ENCODE results near the gene FMN2.

The FMN2 gene

DNA sequence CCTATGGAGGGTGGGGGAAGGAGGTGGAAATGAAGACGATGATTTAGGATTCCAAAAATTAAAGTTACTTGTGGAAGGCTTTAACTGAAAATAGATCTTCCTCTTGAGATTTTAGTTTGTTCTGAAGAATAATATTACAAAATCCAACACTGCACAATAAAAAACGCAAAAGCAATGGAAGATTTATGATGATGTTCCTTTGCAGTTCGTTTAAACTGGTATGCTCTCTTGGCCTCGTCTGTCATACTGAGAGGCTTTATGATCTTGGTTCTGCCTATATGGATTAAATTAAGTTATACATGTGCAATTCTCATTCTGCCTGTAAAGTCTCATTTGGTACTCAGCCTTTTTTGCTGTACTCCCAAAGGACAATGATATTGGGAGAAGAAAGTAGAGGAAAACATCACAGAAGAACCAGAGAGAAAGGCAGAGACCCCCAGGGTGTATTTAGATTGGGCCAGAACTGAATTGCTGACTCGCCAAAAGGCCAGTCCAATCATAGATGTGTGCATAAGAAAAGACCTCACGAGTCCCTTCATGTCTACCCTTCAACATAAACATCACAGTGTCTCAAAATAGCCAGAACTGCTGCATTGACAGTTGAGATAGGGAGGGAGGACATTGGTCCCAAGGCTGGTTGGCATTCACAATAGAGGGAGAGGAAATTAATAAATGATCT lies 331.7 kb downstream of the FMN2 start:
- DNase-seq (ENCODE audit: low spot score), result no peak

DNA sequence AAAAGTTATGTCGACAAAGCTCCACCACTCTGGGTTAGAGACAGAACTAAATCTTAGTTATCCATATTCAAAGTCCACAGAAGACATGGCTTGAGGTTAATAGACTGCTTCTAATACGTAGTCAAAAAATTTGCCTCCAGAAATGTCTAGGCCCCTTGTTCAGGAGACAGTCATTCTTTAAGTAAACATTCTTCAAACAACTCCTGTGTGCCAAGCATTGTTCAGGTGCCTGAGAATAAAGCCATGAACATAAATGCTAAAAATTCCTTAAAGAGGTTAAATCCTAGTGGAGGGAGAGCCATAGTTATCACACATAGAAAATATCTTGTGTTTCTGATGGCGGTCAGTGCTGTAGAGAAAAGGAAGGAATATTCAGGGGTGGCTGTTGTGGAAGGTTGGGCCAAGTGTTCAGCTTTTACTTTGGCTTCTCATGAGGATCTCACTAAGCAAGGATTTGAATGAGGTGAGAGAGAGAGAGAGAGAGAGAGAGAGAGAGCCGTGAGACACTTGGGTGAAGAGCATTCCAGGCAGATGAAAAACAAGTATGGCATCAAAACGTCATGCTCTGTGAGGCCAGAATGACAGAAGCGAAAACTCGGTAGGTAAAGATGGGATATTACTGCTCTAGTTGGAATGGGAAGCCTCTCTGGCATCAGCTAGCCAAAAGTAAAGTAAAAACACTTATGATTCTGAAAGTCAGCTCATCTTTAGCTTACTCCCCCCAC lies 333.2 kb downstream of the FMN2 start:
- DNase-seq (ENCODE audit: low spot score), result no peak

DNA sequence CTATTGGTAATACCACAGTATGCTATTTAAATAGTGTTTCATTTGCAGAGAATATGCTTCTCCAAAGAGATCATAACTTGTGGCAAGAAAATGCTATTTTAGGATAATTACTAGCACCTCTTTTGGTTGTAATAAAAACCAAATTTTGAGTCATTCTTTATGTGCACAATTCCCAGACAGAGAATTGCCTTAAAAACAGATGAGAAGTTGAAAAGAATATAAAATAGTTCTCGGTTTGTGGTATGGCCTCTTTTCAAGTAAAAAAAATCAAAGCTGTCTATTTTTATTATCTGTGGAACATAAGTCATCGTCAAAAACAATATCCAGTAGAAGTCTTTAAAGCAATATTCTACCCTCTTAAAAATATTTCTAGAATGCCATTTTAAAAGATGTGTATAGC lies 334.4 kb downstream of the FMN2 start:
- no peak for DNase-seq (ENCODE audit: low spot score)

DNA sequence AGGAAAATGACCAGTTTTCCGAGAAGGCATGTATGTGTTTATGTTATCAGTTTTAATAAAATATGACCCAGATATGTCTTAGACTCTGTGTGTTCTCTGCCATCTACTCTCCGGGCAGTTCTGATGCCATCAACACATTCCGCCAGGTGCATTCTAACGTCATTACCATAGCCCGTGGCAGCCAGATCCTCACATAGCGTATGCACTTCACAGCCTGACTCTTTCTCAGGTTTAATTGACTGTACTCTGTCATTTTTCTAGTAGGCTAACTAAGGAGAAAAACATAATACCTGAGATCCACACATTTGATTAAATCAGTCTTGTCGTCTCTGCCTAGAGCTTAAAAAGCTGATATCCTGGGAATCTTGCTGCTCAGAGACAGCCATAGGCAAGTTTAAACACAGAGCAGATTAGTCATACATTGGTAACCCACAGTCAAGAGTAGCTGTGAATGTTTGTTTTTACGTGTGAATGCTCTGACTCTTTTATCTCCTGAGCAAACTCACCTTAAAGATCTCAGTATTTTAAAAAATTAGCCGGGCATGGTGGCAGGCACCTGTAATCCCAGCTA lies 344.4 kb downstream of the FMN2 start:
- no peak for DNase-seq (ENCODE audit: low spot score)

DNA sequence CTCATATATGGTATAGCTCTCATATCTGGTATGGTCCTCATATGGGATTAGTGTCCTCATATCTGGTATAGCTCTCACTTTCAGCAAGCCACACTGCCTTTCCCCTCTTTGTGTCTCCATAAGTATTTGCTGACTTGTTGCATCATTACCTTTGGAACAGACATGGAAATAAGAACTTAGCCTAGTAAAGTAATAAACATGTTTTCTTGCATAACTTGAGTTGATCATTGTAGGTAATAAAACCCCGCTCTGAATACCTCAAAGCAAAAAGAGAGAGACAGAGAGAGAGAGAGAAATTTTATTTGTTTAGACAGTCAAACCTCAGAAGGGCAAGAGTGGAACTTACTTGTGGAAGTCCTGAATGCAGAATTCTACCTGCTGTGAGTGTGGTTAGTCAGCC lies 350.0 kb downstream of the FMN2 start:
- DNase-seq (ENCODE audit: low spot score), result no peak

DNA sequence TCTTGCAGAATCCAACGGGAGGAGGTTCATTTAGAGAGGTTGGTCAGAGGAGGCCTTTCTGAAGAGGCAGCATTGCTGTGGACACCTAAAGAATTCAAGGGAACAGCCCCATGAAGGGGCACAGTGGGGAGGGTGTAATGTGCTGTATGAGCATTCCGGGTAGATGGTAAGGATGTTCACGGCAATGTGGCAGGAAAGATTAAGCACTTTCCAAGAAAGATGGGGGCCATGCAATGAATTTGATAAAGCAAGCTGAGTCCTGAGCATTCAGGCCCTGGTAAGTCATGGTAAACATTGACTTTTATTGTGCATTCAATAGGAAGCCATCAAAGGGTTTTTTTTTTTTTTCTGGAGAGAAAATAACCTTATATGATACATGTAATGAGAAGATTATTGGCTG lies 353.7 kb downstream of the FMN2 start:
- no peak for DNase-seq (ENCODE audit: low spot score)

DNA sequence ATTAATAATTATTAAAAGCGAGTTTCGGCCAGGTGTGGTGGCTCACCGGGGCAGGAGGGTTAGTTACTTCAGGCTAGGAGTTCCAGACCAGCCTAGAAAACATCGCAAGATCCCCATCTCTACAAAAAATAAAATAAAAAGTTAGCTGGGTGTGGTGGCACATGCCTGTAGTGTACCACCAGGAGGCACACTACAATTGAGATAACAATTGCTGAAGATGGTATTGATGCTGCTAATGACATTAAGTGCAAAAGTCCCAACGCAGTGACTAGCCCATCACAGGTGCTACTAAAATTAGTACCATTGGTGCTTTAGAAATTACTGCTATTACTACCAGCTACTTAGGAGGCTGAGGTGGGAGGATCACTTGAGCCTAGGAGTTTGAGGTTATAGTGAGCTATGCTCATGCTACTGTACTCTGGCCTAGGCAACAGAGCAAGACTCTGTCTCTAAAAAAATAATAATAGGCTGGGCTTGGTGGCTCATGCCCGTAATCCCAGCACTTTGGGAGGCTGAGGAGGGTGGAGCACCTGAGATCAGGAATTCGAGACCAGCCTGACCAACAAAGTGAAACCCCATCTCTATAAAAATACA lies 363.6 kb downstream of the FMN2 start:
- no peak for DNase-seq (ENCODE audit: low spot score)

DNA sequence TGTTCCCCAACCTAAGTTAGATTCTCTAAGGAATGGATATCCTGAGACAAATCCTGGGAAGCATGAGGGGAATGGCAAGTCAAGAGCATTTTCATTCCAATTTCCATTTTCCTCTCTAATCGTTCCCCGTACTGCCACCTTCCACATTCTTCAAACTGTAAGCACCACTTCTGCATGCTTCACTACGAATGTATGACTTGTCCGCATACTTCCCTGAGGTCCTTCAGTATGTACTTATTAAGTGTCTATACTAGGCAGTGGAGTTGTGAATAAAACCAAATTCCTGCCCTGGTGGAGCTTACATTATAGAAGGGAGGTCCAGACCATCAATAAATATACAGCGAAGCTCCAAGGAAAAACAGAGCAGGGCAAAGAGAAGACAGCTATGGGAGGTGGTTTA lies 365.5 kb downstream of the FMN2 start:
- no peak for DNase-seq (ENCODE audit: low spot score)

DNA sequence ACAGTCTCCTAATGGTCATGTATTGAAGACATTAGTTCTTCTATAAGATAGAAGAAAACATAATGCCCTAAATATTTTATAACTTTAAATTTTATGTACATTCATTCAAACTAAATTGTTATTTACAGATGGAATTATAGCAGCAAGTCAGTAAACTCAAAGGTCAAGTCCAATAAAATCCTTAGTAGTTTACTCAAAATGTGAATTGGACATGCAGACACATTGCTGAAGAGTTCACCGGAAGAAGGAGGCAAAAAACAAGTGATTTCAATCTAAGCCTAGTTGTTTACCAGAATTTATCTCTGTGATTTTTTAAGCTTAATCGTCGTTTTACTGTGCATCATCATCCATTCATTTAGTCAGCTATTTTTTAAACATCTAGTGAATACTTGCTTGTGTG lies 370.6 kb downstream of the FMN2 start:
- DNase-seq (ENCODE audit: low spot score), result no peak

DNA sequence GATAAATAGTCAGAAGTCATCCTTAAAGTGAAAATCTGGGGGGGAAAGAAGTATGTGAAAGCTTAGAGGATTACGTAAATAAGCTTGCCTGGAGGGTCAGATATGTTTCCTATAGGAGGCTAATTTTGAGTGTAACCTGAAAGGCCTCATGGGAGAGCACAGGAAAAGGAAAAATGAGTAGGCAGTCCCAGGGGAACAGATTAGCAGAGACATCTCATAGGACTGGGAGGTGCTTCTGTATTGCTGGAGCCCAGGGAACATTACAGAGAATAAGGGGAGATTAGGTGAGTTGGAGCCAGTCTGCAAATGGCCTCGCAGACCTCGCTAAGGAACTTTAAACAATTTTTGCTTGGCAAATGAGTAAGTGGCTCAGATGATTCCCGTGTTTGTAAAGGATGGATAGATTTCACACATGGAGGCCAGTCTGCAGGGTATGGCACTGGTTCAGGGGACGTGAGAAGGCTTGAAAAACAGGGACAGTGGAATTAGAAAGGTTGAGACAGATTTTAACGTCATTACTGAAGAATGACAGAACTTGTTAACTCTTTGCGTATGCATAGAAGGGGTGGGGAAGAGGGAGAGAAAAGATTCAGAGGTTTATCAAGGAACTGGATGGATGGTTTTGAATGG lies 371.2 kb downstream of the FMN2 start:
- DNase-seq (ENCODE audit: low spot score), result no peak

DNA sequence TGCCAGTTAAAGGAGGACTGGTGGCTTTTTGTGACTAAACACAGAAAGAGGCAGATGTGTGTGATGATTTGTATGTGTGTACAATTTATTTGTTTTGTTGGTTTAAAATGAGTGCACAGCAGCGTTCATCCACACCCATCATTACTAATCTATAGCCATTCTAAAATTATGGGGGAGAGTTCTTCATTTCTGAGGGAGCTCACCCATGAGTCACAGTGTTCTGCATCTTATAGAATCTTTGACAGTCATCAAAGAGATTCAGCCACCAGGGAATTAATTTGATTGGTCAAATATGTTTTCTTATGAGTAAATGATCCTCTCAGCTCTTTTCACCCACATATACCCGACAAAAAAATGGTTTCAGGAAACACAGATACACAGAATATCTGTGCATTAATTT lies 372.4 kb downstream of the FMN2 start:
- no peak for DNase-seq (ENCODE audit: low spot score)

DNA sequence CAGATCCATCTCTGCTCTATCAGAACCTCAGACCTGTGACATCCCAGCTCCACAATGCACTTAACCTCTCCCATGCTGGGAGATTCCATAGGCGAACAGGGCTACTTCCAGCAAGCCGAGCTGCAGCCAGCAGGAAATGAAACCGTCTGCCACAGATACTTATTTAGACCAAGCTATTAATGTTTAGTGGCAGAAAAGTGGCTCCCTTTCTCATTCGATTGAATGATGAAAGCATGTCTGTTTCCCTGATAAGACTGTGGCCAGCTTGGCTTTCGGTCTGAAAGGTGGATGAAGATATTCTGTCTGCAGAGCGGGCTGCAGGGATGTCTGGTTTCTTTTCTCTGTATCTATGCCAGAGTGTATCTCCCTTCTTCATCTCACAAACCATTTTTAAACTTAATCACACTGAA lies 373.9 kb downstream of the FMN2 start:
- no peak for DNase-seq (ENCODE audit: low spot score)

DNA sequence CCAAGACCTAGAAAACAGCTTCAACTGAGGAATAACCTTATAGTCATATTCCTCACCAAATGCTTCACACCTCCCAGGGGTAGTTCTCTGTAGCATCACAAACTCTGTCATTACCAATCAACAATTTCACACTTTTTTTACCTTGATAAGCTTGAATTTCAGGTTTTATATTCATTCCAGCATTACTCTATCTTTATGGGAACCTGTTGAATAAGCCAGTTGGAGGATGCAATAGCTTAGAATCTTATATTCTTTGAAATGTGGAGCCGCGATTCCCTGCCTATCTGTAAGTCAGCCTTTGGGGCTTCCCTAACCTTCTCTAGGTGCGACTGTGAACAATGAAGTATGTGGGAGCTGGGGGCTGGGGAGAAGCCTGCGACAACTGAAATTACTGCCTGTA lies 374.8 kb downstream of the FMN2 start:
- no peak for DNase-seq (ENCODE audit: low spot score)

DNA sequence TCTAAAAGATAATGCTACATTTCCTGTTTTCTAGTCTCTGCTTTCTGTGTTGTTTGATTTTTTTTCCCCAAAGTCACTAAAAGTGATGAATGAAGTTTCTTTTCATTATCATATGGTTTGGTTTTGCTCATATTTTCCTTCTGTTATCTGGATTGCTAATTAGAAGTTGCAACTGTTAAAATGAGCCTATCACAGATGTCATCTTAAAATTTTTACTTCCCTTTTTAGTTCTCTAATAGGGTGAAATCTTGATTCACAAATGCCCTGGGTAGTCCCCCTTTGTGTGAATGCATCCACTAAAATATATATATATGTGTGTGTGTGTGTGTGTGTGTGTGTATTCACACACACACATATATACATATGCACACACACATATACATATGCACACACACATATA lies 376.2 kb downstream of the FMN2 start:
- DNase-seq (ENCODE audit: low spot score), result no peak

DNA sequence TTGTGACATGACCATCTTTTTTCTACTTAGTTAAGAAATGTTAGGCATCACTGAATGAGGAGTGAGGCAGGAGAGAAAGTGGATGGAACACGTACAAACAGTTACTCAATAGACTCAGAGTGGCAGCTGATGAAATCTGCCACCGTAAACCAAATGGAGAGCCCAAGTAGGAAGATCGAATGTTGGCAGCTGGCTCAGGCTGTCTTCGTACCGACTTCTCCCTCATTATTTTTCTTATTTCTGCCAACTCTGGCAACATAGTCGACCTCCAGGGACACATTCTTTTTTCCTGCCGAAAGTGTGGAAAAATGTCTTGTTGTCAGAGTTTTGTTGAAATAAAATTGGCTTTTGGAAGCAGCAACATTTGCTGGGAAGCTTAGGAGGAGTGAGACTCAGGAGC lies 377.0 kb downstream of the FMN2 start:
- DNase-seq (ENCODE audit: low spot score), result no peak

DNA sequence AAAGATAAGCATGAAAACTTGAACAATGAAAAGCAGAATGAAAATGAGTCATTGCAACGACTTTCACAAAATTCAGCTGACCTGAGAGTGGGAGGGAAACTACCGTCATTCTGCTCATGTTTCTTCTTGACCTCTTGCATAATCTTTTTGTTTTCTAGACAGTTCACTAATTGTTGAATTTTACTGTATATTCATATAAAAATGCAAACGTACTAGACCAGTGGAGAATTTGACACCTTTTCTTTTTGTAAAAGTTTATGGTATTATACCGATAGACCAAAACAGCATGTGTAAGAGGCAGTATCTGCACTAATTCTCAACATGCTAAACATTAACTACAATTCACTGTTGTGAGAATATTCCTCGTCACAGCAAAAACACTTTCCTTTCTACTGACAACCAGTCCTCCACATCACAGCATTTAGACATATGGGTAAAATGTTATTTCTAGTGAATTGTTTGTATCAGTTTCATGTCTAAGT lies 382.5 kb downstream of the FMN2 start:
- DNase-seq (ENCODE audit: low spot score), result no peak

DNA sequence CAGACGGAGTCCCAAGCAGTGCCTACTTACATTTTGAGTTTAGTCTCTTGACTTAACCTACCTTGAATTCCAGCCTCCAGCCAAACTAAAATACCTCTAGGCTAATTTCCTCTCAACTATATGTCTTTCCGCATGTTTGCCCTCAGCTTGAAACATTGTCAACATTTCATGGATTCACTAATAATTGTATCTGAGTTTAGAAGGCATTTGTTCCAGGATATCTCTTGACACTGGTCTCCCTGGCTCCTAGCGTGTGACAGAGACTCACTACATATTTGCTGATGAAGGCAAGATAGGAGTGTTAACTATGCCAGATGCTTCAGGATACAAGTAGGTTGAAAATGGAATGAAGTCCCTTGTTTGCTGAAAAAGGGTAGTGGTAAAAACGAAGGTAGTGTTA lies 384.1 kb downstream of the FMN2 start:
- no peak for DNase-seq (ENCODE audit: low spot score)

DNA sequence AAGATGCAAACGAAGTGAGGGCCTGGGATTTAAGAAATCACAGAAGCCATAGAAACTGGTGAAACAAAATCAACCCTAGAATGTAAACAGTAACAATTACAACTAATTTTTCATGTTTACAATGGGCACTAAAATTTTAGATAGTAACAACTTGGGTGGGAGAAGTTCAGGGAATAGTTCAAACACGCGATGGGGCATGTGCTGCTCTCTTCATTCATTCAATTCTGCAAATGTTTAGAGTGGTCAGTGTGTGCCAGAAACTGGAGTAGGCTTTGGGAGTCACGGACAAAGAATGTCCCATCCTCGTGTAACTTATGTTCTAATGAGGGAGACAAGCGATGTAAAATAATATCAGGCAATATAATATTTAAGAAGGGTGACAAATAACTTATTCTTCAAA lies 386.9 kb downstream of the FMN2 start:
- DNase-seq (ENCODE audit: low spot score), result no peak

DNA sequence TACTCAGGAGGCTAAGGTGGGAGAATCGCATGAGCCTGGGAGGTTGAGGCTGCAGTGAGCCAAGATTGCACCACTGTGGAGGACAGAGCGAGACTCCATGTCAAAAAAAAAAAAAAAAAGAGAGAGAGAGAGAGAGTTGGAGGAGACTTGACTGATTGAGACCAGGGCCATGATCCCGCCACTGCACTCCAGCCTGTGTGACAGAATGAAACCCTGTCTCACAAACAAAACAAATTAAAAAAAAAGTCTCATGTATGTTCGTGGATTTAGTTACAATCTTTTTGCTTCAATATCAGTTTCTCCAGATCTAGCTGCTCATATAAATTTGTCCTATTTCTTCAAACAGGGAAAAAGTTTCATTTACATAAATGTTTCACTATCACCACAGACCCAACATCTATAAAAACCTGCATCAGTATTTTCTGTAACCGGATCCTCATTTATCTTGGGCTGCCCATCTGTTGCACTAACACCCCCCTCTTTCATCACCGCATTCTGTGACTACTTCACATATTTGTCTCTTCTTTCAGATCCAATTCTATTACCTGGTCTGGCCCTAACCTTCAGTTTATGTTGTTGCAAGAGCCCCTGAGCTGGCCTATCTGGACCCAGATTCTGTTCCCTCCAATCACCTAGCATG lies 393.2 kb downstream of the FMN2 start:
- no peak for DNase-seq (ENCODE audit: low spot score)

DNA sequence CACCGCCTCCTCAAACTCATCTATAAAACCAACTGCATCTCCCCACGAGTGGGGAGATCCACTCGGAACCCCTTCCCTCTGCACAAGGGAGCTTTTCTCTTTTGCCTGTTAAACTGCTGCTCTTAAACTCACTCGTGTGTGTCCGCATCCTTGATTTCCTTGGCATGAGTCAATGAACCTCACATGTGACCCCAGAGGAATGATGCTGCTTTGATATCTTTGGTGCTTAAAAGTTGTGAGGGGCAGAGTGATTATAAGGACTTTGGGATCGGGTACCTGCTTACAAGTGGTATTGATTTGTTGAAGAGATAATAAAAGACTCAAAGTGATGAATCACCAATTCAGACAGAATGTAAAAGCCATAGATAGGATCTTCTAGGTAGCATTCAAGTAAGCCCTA lies 394.9 kb downstream of the FMN2 start:
- no peak for DNase-seq (ENCODE audit: low spot score)

DNA sequence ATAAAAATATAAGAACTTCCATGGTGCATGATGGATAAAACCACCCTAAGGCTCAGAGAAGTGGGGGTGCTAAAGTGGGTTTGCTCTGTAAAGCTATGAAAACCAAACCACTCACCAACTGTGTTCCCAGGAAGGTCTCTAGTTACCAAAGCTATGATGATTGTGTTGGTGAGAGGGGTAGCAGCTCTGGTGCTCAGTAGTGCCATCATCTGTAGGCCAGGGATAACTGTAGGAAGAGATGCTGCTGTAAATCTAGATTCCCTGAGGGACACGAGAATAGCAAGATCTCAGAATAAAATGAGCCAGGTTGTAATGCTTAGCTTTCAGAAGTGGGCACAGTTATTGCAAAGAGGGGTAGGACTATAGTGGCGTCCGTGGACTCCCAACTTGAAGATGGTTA lies 395.8 kb downstream of the FMN2 start:
- no peak for DNase-seq (ENCODE audit: low spot score)

DNA sequence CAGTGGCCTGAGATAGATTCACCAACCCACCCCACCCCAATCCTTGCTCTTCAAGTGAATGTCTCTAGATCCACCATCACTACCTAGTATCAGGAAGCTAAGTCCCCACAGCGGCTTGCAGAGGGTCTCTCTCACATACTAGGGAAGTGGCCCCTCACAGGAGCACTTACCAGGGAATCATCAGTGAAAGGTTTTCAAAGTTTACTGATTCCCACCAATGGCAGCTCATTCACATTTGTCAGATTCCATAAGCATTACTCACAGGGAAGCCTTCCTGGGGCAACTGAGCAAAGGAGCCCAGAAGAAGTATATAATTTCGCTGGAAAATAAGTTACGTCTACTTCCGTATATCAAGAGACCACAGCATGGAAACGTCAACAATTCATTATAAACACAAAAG lies 399.5 kb downstream of the FMN2 start:
- DNase-seq (ENCODE audit: low spot score), result no peak
